Measurements from ENCODE around the gene ST3GAL2.

GRCh38 chr16:70418274-70418992 is 20.5 kb downstream of the ST3GAL2 start:
- TF ChIP-seq CTCF (IDR thresholded peaks at IDR 0.05; ENCODE audit: low read length) (no peak), EZH2 (optimal IDR thresholded peaks at IDR 0.05; ENCODE audit: low read depth, low read length) (no peak)

All from MM.1S (cell line).